HepG2 (cell line): ENCODE data around the gene CDK2. TPM values are rescaled to one million over a fixed set of nuclear protein-coding genes. Genes with fewer than 3 reads are reported as not detected.

ENCODE experiments used
- ATF7 ChIP-seq, 2 experiments: fragments of 450-650 bp in 1 of 2; sonication (generic) in 1 of 2; formaldehyde crosslinking in 1 of 2; IDR thresholded peaks; 2 replicates each; pipeline versions ENCODE4 v1.4.0 to v1.6.1; 2016 to 2020; ENCODE audit warnings: antibody characterized with exemption in 1 of 2, mild to moderate bottlenecking in 1 of 2, missing genetic modification reagents in 1 of 2
- CEBPB ChIP-seq: IDR thresholded peaks from 2 replicates; pipeline ENCODE4 v1.6.1; 2011; ENCODE audit warnings: low read depth, low read length, improper control_type of control experiment, borderline replicate concordance
- CHD2 ChIP-seq: IDR thresholded peaks from 2 replicates; pipeline ENCODE4 v1.6.1; 2011; ENCODE audit warnings: low read depth, low read length, improper control_type of control experiment
- EEA1 ChIP-seq: sonication (generic); formaldehyde crosslinking; IDR thresholded peaks from 2 replicates; pipeline ENCODE4 v1.5.1; 2020; ENCODE audit warnings: mild to moderate bottlenecking, missing genetic modification reagents, borderline replicate concordance
- GPN1 ChIP-seq: sonication (generic); formaldehyde crosslinking; IDR thresholded peaks from 2 replicates; pipeline ENCODE4 v1.5.1; 2020; ENCODE audit warnings: missing genetic modification reagents, borderline replicate concordance
- HNF4G ChIP-seq, 2 experiments: sonication (generic) in 1 of 2; formaldehyde crosslinking in 1 of 2; IDR thresholded peaks; 2 replicates each; pipeline versions ENCODE4 v1.4.0 to v1.6.1; 2011 to 2020; ENCODE audit warnings: borderline replicate concordance in 2 of 2, low read depth in 2 of 2, mild to moderate bottlenecking in 2 of 2, low read length in 1 of 2, missing genetic modification reagents in 1 of 2, moderate library complexity in 1 of 2
- KDM4B ChIP-seq: sonication (generic); formaldehyde crosslinking; IDR thresholded peaks from 2 replicates; pipeline ENCODE4 v1.4.0; 2020; ENCODE audit warnings: missing genetic modification reagents
- KDM5B ChIP-seq: sonication (generic); formaldehyde crosslinking; IDR thresholded peaks from 2 replicates; pipeline ENCODE4 v1.4.0; 2020; ENCODE audit warnings: missing genetic modification reagents, mild to moderate bottlenecking, borderline replicate concordance
- MED8 ChIP-seq: sonication (generic); formaldehyde crosslinking; IDR thresholded peaks from 2 replicates; pipeline ENCODE4 v1.8.1; 2023; ENCODE audit warnings: mild to moderate bottlenecking, missing genetic modification reagents; ENCODE audit not compliant: insufficient replicate concordance
- PCBP2 ChIP-seq: fragments of 200-400 bp; formaldehyde crosslinking; optimal IDR thresholded peaks from 2 replicates; pipeline ENCODE3; 2018; ENCODE audit warnings: low read length, low read depth; ENCODE audit not compliant: poor library complexity, severe bottlenecking
- RCOR2 ChIP-seq: IDR thresholded peaks from 2 replicates; pipeline ENCODE4 v1.6.1; 2016; ENCODE audit warnings: missing biosample characterization, missing genetic modification reagents
- THYN1 ChIP-seq: sonication (generic); formaldehyde crosslinking; IDR thresholded peaks from 2 replicates; pipeline ENCODE4 v1.8.1; 2023; ENCODE audit warnings: low read depth, mild to moderate bottlenecking, moderate library complexity, missing genetic modification reagents, borderline replicate concordance
- WIZ ChIP-seq: sonication (generic); formaldehyde crosslinking; IDR thresholded peaks from 2 replicates; pipeline ENCODE4 v1.5.1; 2020; ENCODE audit warnings: mild to moderate bottlenecking, missing genetic modification reagents
- ZBTB21 ChIP-seq: sonication (generic); formaldehyde crosslinking; IDR thresholded peaks from 2 replicates; pipeline ENCODE4 v1.4.0; 2020; ENCODE audit warnings: missing genetic modification reagents
- ZBTB7A ChIP-seq: sonication (generic); formaldehyde crosslinking; IDR thresholded peaks from 2 replicates; pipeline ENCODE4 v1.8.0; 2022; ENCODE audit warnings: mild to moderate bottlenecking, missing genetic modification reagents
- ZNF460 ChIP-seq: sonication (generic); formaldehyde crosslinking; IDR thresholded peaks from 2 replicates; pipeline ENCODE4 v1.5.1; 2020; ENCODE audit warnings: missing genetic modification reagents, mild to moderate bottlenecking, borderline replicate concordance
- ZNF75D ChIP-seq: sonication (generic); formaldehyde crosslinking; IDR thresholded peaks from 2 replicates; pipeline ENCODE4 v1.8.1; 2023; ENCODE audit warnings: missing genetic modification reagents, mild to moderate bottlenecking, borderline replicate concordance
- ZNF792 ChIP-seq: IDR thresholded peaks from 2 replicates; pipeline ENCODE4 v1.6.1; 2016
- ZSCAN25 ChIP-seq: sonication (generic); formaldehyde crosslinking; IDR thresholded peaks from 2 replicates; pipeline ENCODE4 v1.8.0; 2022; ENCODE audit warnings: mild to moderate bottlenecking, missing genetic modification reagents
- polyA plus RNA-seq, 8 experiments: library from polyadenylated mRNA; depleted of rRNA in 3 of 8; stranded (reverse) in 7 of 8; unstranded in 1 of 8; fragments of >200 nt; fragmentation: Illumina TruSeq in 4 of 8; extraction: Trizol in 4 of 8; gene quantifications; 2 replicates each; pipeline versions ENCODE4 v1.2.1 to v1.2.3, GENCODE V29; 2011 to 2016; ENCODE audit warnings: low read depth in 4 of 8, missing spikeins in 1 of 8, mixed read lengths in 1 of 8; ENCODE audit not compliant: insufficient read depth in 1 of 8
- total RNA-seq, 5 experiments: library from RNA; depleted of rRNA; stranded (reverse); fragments of >200 nt; fragmentation: Illumina TruSeq; extraction: Trizol; gene quantifications; 2 replicates each; pipeline ENCODE4 v1.2.3, GENCODE V29; 2016; ENCODE audit warnings: low read depth in 1 of 5
- TF ChIP-seq, protein P1 (sequence below): sonication (generic); formaldehyde crosslinking; IDR thresholded peaks from 2 replicates; pipeline ENCODE4 v1.9.0; 2022; ENCODE audit warnings: missing genetic modification reagents, mild to moderate bottlenecking, borderline replicate concordance
- TF ChIP-seq, protein P2 (sequence below): sonication (generic); formaldehyde crosslinking; IDR thresholded peaks from 2 replicates; pipeline ENCODE4 v1.8.0; 2023; ENCODE audit warnings: mild to moderate bottlenecking, missing genetic modification reagents
- TF ChIP-seq, protein P3 (sequence below): sonication (generic); formaldehyde crosslinking; IDR thresholded peaks from 2 replicates; pipeline ENCODE4 v1.4.0; 2020; ENCODE audit warnings: missing genetic modification reagents, borderline replicate concordance

Gene CDK2
- total and polyA plus RNA-seq, 2 of the 13 experiments (the other 11 are each of a cell fraction or from before 2014, with no cell fraction given), result 47.5 to 52.6 TPM

DNA sequence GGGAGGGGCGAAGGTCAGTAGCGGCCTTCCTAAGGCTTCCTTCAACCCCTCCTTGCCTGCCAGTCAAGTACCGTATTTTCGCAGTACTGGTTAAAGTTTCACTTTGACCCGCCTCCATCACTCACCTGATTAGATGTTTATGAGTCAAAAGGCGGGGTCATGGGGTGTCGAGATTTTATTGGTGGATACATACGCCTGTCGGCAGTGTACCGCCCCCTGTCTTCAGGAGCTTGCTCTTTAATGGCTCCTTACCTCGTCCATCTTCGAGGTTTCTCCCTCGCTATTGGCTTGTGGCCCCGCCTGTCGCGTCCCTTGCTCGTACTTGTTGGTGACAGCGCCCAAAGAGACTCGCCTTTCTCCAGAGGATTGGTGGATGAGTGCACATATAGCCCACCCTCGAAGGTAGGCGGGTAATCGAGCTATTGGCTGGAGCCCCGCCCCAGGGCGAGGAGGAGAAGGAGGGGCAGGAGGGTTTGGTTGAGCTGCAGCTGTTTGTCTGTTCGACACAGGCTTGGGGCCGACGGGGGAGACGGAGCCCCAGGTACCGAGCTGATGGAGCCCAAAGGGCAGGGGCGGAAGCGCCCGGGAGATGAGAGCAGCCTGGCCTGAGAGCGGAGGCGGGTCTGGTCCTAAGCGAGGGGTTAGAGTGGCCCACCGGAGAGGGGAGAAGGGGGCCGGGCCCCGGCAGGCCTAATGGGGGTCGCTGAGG lies 7.1 kb downstream of the CDK2 start, which contains the start of gene RAB5B (continued):
- TF ChIP-seq, protein P1, sequence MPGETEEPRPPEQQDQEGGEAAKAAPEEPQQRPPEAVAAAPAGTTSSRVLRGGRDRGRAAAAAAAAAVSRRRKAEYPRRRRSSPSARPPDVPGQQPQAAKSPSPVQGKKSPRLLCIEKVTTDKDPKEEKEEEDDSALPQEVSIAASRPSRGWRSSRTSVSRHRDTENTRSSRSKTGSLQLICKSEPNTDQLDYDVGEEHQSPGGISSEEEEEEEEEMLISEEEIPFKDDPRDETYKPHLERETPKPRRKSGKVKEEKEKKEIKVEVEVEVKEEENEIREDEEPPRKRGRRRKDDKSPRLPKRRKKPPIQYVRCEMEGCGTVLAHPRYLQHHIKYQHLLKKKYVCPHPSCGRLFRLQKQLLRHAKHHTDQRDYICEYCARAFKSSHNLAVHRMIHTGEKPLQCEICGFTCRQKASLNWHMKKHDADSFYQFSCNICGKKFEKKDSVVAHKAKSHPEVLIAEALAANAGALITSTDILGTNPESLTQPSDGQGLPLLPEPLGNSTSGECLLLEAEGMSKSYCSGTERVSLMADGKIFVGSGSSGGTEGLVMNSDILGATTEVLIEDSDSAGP (CRISPR knock-in tag), result peak; percentile 91
- TF ChIP-seq, protein P2, sequence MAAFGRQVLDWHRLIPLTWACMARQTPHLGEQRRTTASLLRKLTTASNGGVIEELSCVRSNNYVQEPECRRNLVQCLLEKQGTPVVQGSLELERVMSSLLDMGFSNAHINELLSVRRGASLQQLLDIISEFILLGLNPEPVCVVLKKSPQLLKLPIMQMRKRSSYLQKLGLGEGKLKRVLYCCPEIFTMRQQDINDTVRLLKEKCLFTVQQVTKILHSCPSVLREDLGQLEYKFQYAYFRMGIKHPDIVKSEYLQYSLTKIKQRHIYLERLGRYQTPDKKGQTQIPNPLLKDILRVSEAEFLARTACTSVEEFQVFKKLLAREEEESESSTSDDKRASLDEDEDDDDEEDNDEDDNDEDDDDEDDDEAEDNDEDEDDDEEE (CRISPR knock-in tag), result no peak; the same call in 1 of the 2 replicates
- TF ChIP-seq ZNF792 (CRISPR knock-in tag) (no peak), MED8 (CRISPR knock-in tag) (peak; percentile 92), ATF7 (IDR thresholded peaks at IDR 0.05) (no peak), ATF7 (CRISPR knock-in tag; IDR thresholded peaks at IDR 0.05) (0 out of 2 replicates have a peak, but pooled peaks have one; percentile 67), PCBP2 (no peak), KDM5B (peak; percentile 82; the same call in 1 of the 2 replicates), WIZ (CRISPR knock-in tag) (no peak), EEA1 (no peak; the same call in 1 of the 2 replicates), CHD2 (peak; percentile 83), THYN1 (CRISPR knock-in tag) (no peak), HNF4G (IDR thresholded peaks at IDR 0.05; ENCODE audit: borderline replicate concordance, low read depth, low read length) (peak; percentile 48; the same call in 1 of the 2 replicates), HNF4G (CRISPR knock-in tag; IDR thresholded peaks at IDR 0.05; ENCODE audit: borderline replicate concordance, low read depth) (0 out of 2 replicates have a peak, but pooled peaks have one; percentile 36), GPN1 (no peak), ZSCAN25 (CRISPR knock-in tag) (peak; percentile 67; the same call in 1 of the 2 replicates), ZBTB21 (no peak), RCOR2 (CRISPR knock-in tag) (no peak), KDM4B (CRISPR knock-in tag) (no peak), CEBPB (no peak), ZNF460 (CRISPR knock-in tag) (no peak), ZBTB7A (CRISPR knock-in tag) (no peak; the same call in 1 of the 2 replicates), ZNF75D (CRISPR knock-in tag) (no peak)
- TF ChIP-seq, protein P3, sequence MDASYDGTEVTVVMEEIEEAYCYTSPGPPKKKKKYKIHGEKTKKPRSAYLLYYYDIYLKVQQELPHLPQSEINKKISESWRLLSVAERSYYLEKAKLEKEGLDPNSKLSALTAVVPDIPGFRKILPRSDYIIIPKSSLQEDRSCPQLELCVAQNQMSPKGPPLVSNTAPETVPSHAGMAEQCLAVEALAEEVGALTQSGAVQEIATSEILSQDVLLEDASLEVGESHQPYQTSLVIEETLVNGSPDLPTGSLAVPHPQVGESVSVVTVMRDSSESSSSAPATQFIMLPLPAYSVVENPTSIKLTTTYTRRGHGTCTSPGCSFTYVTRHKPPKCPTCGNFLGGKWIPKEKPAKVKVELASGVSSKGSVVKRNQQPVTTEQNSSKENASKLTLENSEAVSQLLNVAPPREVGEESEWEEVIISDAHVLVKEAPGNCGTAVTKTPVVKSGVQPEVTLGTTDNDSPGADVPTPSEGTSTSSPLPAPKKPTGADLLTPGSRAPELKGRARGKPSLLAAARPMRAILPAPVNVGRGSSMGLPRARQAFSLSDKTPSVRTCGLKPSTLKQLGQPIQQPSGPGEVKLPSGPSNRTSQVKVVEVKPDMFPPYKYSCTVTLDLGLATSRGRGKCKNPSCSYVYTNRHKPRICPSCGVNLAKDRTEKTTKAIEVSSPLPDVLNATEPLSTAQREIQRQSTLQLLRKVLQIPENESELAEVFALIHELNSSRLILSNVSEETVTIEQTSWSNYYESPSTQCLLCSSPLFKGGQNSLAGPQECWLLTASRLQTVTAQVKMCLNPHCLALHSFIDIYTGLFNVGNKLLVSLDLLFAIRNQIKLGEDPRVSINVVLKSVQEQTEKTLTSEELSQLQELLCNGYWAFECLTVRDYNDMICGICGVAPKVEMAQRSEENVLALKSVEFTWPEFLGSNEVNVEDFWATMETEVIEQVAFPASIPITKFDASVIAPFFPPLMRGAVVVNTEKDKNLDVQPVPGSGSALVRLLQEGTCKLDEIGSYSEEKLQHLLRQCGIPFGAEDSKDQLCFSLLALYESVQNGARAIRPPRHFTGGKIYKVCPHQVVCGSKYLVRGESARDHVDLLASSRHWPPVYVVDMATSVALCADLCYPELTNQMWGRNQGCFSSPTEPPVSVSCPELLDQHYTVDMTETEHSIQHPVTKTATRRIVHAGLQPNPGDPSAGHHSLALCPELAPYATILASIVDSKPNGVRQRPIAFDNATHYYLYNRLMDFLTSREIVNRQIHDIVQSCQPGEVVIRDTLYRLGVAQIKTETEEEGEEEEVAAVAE (CRISPR knock-in tag), result peak; percentile 61
